HG03565 (cell line): ENCODE data around the gene GMPS.
"Not testable (repeated sequence)": the region's sequence is repeated elsewhere in the genome, so short reads cannot be mapped to it uniquely, and the experiment has no call there.

Source experiments
- ATAC-seq: cut with Tn5 transposase; IDR thresholded peaks from one replicate; pipeline ENCODE4 v1.9.1; 2021; ENCODE audit warnings: mild to moderate bottlenecking, moderate library complexity; ENCODE audit not compliant: unreplicated experiment

GMPS gene

DNA sequence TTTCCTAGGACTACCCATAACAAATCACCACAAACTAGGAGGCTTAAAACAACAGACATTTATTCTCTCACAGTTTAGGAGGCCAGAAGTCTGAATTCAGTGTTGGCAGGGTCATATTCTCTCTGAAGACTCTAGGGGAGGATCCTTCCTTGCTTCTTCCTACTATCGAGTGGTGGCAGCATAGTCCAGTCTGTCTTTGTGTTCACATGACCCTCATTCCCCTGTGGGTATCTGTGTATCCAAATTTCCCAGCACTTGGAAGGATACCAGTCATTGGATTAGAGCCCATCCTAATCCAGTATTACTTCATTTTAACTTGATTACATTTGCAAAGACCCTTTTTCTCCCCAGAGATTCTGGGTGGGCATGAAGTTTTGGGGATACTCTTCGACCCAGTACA is 63.8 kb downstream of the GMPS start:
- ATAC-seq, result no peak

DNA sequence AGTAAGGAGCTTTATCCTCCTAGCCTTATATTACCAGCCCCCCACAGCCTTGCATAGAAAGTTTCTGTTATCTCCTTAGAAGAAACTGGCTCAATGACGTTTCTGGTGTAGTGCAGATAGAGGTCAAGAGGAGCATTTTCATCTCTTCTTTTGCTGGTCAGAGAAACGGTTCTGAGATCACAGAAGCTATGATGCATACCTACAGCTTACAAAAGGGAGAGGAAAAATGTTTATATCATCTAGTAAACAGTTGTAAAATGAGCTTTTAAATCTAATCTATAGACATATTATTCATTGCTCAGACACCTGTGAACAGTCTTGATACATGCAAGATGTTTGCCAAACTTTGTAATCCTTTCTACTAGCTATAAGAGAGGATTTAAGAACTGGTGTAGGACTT is 68.0 kb downstream of the GMPS start:
- ATAC-seq, result no peak

- ATAC-seq, result no peak
These were observed 70.9 kb downstream of the GMPS start for GRCh38 chr3:155941354-155941753.

DNA sequence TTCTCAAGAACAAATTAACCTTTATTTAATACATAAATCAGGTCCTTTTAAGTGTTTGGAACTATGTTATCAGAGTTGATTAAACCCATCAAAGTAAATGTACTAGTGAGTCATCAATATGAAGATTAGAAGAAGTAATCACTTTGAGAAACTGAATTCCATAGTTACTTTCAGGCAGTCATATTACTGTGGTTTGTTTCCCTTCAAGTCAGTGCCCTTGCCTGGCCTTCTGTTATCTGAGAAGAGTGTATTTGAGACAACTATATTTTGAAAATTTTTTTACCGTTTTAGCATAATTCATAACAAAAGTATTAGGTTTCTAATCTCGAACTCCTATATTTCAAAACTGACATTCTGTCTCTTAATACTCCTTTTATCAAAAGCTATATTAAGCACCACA is 73.6 kb downstream of the GMPS start:
- no peak for ATAC-seq

DNA sequence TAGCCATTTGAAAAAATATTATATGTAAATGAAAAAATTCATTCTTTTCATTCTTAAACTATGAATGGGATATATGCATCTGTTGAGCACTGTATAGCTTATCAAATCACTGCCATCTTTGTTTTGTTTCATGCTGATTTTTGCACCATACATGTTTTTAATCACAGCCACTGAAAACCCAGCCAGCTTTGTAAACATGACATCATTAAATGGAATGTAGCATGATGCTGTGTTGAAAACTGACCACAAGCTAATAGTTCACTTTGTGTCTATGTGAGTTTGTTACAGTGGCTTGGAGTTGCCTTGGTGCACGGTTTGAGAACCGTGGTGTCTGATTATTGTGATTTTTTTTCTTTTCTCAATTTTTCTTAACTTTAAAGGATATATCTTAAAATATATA is 75.7 kb downstream of the GMPS start:
- no peak for ATAC-seq

DNA sequence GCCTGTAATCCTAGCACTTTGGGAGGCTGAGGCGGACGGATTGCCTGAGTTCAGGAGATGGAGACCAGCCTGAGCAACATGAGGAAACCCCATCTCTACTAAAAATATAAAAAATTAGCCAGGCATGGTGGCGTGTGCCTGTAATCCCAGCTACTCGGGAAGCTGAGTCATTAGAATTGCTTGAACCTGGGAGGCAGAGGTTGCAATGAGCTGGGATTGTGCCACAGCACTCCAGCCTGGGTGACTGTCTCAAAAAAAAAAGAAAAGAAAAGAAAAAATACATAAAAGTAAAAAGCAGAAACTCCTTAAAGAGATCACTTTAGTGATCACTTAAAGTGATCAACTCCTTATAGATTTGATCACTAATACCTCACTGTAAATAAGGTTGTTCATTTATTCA is 78.0 kb downstream of the GMPS start:
- ATAC-seq, result no peak

DNA sequence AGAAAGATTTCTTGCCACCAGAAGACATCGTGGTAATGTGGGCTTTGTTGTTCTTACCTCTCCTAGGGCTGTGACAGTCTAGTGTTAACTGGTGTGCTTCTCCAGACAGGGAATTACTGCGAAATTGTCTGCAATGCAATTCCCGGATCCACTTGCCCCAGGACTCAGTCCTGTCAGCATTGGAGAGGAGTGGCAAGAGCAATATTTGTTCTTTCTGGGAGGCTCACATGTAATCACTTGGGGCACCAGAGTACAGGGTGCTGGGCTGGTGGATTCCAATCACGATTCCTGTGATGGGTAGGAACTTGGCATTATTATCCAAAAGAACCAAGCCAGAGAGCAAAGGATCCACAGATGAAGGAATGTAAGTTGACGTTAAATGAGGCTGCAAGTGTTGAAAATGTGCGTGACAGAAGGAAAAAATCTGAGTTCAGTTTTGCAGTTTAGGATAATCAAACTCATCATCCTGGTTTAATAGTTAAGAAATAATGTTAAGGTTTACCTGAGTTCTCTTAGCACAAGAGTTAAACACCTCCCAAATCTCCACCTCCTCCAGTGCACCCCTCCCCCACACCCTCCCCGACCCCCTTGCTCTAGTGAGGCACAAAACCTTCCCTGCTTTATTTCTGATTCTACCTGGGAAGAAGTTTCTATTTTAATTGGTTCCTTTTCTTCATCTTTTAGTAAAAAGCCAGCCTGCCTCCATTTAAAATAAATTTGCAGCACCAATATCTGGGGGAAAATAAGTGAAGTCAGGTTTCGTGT is 79.2 kb downstream of the GMPS start:
- ATAC-seq, result no peak

GRCh38 chr3:155956508-155957411 is 86.3 kb downstream of the GMPS start:
- ATAC-seq, result no peak

DNA sequence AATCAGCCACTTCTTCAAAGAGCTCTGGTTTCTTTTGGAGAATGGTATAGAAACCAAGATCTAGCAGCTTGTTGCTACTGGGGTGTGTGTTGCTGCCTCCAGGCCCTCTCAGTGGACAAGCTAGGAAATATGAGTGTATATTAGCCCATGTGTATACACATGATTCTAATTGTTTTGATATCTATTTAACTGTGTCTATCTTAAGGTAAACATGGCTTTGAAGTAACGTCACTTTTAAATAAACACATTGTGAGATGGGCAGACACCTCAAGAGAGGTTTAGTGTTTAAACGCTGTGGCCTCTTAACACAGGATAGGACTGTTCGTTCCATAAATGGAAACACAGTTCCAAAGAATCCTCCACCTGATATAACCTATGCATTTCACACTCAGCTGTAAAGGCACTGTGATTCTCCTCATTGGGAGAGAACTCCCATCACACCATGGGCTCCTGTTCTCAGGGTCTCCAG is 87.0 kb downstream of the GMPS start:
- no peak for ATAC-seq

- no peak for ATAC-seq
These were observed 88.2 kb downstream of the GMPS start for GRCh38 chr3:155958676-155959075.

GRCh38 chr3:155960060-155960459 is 89.6 kb downstream of the GMPS start:
- ATAC-seq, result no peak

- not testable (repeated sequence) for ATAC-seq
These were observed 90.6 kb downstream of the GMPS start for GRCh38 chr3:155961044-155961443.

DNA sequence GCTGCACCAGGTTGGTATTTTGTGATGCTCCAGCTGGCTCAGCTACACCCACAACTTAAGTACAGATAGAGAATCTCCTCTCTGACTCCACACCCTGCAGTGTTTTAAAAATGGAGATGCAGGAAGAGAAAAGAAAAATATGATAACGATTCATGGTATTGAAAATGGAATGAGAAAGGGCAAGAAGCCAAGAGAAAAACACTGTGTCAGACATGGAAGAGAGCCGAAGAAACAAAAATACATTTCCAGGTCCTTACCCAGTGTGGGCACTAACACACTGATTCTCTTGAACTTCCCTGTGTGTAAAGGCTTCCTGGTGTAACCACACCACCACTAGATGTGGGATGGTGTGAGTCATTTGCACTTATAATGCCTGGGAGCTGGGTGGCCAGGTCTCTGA is 93.1 kb downstream of the GMPS start:
- ATAC-seq, result no peak

- ATAC-seq, result no peak
These were observed 99.9 kb downstream of the GMPS start for GRCh38 chr3:155970398-155970797.

DNA sequence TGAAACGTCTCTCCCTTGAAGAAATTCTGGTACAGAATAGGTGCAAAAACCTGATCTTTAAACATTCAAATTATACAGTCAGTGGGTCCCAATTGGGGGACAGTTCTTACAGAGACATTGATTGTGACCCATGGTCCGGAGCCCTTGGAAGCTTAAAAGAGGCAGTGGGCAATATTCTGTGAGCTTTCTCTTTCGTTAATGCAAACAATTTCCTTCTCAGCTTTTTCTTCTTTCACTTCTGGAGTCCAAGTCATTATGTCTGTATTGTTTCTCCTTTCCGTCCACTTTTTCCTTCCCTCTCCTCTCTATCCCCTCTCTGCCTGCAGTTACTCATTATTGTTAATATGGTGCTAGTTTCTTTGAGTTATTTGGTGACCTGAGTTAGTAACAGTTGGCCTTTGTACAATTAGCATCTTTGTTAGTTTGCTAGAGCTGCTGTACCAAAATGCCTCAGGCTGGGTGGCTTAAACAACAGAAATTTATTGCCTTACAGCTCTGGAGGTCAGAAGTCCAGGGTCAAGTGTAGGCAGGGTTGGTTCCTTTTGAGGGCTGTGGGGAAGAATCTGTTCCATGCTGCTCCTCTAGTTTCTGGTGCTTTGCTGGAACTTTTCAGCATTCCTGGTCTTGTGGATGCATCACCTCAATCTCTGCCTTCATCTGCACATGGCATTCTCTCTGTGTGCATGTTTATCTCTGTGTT is 102.6 kb downstream of the GMPS start:
- ATAC-seq, result peak; percentile 58

DNA sequence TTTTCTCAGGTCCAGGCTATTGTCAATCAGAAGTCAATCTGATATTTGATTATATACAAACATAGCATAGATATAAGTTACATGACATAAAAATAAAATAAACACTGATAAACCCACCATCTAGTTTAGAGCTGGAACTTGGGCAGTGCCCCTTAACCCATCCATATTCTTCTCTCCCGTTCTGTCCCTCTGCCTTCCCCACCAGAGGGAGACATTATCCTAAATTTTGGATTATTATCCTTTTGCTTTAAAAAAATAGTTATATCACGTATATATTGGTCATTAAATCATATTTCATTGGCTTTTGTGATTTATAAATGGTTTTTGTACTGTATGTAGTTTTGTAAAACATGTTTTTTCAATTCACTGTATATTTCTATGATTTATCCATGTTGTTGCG is 107.9 kb downstream of the GMPS start:
- ATAC-seq, result no peak

- ATAC-seq, result no peak
These were observed 109.3 kb downstream of the GMPS start for GRCh38 chr3:155979746-155980145.

DNA sequence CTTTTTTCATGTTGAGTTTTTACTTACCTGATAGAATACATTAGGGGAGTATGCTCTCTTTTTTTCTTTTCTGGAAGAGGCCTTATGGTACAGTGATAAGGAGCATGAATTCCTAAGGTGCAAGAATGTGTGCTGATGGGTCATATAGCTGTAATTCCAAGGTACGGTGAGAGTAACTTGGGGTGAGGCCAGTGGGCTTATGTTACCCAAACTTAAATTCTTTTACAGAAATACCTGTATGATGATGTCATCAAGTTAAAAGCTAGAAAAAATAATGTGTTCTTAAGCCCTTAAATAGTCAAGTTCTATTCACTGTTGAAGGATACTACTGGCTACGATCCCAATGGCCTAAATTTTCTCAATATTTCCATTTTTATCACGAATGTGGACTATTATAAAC is 111.2 kb downstream of the GMPS start:
- ATAC-seq, result no peak

DNA sequence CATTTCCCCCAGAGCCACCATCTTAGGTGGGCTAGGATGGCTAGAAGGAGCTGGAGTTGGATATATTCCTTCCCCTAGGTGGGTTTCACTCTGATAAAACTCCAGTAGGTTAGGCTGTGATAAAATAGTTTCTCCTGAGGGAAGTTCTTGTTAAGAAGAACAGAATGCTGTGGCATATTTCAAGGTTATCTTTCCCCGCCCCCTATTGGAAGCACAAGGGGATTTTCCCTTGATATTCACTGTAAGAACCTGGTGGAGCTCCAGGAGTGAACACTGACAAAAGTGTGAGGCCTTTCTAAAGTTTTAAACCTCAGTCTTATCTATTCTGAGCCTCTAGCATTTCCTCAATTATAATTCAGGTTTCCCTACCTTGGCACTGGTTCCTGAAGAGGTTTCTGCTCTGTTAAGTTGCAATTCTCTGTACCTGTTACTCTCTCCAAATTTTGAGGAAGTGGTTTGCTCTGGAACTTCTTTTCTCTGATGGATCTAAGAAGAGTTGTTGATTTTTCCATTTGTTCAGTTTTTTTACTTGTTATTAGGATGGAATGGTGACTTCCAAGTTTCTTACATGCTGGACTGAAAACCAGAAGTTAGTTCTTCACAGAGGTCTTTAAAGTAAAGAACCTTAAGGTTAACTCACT is 113.5 kb downstream of the GMPS start:
- no peak for ATAC-seq

GRCh38 chr3:155984791-155985417 is 114.5 kb downstream of the GMPS start:
- ATAC-seq, result no peak
